HEK293T (cell line): ENCODE results near the gene PMF1.

Source experiments
- CTCF ChIA-PET: fragments of 350-600 bp; formaldehyde crosslinking; extraction: SDS; loops from one replicate; lab custom pipeline; 2021; ENCODE audit warnings: antibody characterized with exemption, inconsistent platforms; lab: Yijun Ruan, JAX
- POLR2A ChIA-PET: fragments of 350-600 bp; formaldehyde crosslinking; extraction: SDS; loops from one replicate; lab custom pipeline; 2020; ENCODE audit warnings: antibody characterized with exemption, inconsistent platforms; lab: Yijun Ruan, JAX
- DNase-seq: peaks from one replicate; pipeline ENCODE4 v3.0.0; 2012; ENCODE audit warnings: mixed read lengths; ENCODE audit errors: extremely low spot score
- ARNT ChIP-seq: fragments of 450-650 bp; IDR thresholded peaks from 2 replicates; pipeline ENCODE4 v1.6.1; 2017; ENCODE audit warnings: mild to moderate bottlenecking
- BHLHE40 ChIP-seq: fragments of 450-650 bp; IDR thresholded peaks from 2 replicates; pipeline ENCODE4 v1.6.1; 2016; ENCODE audit warnings: mild to moderate bottlenecking, moderate library complexity, borderline replicate concordance
- CTBP1 ChIP-seq: fragments of 450-650 bp; IDR thresholded peaks from 2 replicates; pipeline ENCODE4 v1.6.1; 2016; ENCODE audit warnings: borderline replicate concordance
- ELF4 ChIP-seq: fragments of 450-650 bp; IDR thresholded peaks from 2 replicates; pipeline ENCODE4 v1.6.1; 2017; ENCODE audit warnings: antibody characterized with exemption
- FOXA1 ChIP-seq: fragments of 450-650 bp; IDR thresholded peaks from 2 replicates; pipeline ENCODE4 v1.6.1; 2016; ENCODE audit warnings: mild to moderate bottlenecking
- FOXK2 ChIP-seq: fragments of 450-650 bp; IDR thresholded peaks from 2 replicates; pipeline ENCODE4 v1.6.1; 2016; ENCODE audit warnings: mild to moderate bottlenecking
- FOXM1 ChIP-seq: fragments of 450-650 bp; IDR thresholded peaks from 2 replicates; pipeline ENCODE4 v1.6.1; 2017; ENCODE audit warnings: mild to moderate bottlenecking, borderline replicate concordance
- HDGF ChIP-seq: fragments of 450-650 bp; IDR thresholded peaks from 2 replicates; pipeline ENCODE4 v1.6.1; 2017; ENCODE audit warnings: antibody characterized with exemption, borderline replicate concordance
- L3MBTL2 ChIP-seq: fragments of 450-650 bp; conservative IDR thresholded peaks from 2 replicates; pipeline ENCODE4 v1.6.1; 2016; ENCODE audit warnings: mild to moderate bottlenecking
- LEF1 ChIP-seq: fragments of 450-650 bp; IDR thresholded peaks from 2 replicates; pipeline ENCODE4 v1.6.1; 2017; ENCODE audit warnings: mild to moderate bottlenecking, borderline replicate concordance
- NFRKB ChIP-seq: fragments of 450-650 bp; IDR thresholded peaks from 2 replicates; pipeline ENCODE4 v1.6.1; 2016; ENCODE audit warnings: mild to moderate bottlenecking, moderate library complexity
- SP1 ChIP-seq: fragments of 450-650 bp; IDR thresholded peaks from 2 replicates; pipeline ENCODE4 v1.6.1; 2017
- SUZ12 ChIP-seq: fragments of 450-650 bp; IDR thresholded peaks from 2 replicates; pipeline ENCODE4 v1.6.1; 2016; ENCODE audit warnings: mild to moderate bottlenecking
- TARDBP ChIP-seq: fragments of 450-650 bp; IDR thresholded peaks from 2 replicates; pipeline ENCODE4 v1.6.1; 2016
- ZNF384 ChIP-seq: fragments of 450-650 bp; IDR thresholded peaks from 2 replicates; pipeline ENCODE4 v1.6.1; 2016
- TF ChIP-seq, protein P1 (sequence below): fragments of 450-650 bp; IDR thresholded peaks from 2 replicates; pipeline ENCODE4 v1.6.1; 2016

Gene PMF1

DNA sequence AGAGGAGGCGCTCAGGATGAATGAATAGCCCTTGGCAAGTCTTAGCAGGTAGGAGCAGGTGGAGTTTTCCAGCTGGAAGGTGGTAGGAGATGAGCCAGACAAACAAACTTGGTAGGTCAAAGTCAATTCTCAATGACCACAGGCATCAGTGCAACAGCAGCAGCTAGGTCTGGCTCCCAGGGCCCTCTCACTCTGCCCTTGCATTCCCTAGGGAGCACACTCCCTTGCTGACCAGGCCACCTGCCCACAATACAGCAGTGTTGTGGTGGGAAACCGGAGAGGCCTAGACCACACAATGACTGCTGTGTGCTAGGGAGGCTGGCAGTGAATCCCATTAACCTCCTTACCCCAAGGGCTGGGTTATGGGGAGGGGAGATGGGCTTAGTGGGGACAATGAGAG lies 48.1 kb downstream of the PMF1 start:
- ChIA-PET CTCF (no interaction called here), POLR2A (interaction anchor here (1.3 kb wide), 1 partner anchor 12 kb away, joined by 4 read pairs; no protein-coding TSS in a partner anchor)
- DNase-seq: no peak
- TF ChIP-seq ZNF384 (no peak), LEF1 (no peak), FOXK2 (no peak)

DNA sequence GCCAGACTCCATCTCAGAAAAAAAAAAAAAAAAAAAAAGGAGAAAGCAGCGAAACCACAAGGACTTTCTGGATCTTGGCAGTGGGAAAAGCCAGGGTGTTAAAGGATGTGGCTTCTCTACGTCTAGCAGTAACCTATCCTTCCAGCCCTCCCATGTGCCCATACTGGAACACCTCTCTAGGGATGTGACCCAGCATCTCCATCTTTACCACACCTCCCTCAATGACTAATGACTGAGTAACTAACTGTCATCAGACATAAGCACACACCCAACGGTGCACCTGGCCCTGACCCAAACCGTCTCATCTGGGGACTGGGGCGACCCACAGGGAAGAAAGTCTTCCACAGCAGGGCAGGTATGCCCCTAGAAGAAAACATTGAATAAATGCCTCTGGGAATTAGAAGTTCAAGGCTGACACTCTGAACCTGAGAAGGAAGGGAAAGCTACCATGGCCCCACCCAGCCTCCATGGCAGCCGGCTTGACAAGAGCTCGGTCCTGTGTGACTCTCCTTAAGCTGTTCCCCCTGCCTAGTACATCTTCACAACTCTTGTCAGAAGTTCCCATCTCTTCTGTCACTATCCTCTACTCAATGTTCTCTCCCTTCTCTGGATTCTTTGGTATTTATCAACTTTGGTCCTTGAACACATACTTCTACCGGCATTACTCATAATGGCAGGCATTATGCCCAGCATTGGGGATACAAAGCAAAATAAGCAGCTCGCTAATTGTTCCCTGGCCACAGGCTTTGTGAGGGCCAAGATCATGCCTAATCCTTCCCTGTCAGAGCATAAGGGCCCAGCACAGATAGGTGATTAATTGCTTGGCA lies 49.9 kb downstream of the PMF1 start:
- POLR2A ChIA-PET: interaction anchor here (0.8 to 1.2 kb wide), 2 partner anchors 19 to 50 kb away, joined by 3 to 4 read pairs; partner anchors contain the start of gene PMF1
- TF ChIP-seq NFRKB (no peak), LEF1 (no peak), BHLHE40 (no peak), L3MBTL2 (no peak), SUZ12 (no peak), FOXK2 (no peak), ARNT (no peak), TARDBP (no peak), ELF4 (no peak), CTBP1 (no peak)
- CTCF ChIA-PET: no interaction called here
- DNase-seq: no peak

DNA sequence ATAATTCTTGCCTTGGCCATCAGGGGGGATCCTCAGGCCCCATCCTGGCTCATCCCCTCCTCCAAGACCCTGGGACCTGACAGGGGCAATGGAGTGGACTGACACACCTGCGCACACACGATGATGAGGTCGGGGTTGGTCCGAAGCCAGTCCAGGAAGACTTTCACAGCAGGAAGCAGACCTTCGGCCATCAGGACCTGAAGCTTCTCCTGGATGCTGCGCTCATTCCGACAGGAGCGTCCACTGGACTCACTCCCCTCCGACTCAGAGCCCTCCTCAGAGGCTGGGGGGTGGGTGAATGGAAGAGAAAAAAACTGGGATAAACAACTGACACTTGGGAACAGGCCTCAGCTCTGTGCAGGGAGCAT lies 50.5 kb downstream of the PMF1 start:
- CTCF ChIA-PET: interaction anchor here (0.6 kb wide), 1 partner anchor 122 kb away, joined by 3 read pairs; no protein-coding TSS in a partner anchor
- POLR2A ChIA-PET: interaction anchor here (0.7 to 0.8 kb wide), 2 partner anchors 18 to 51 kb away, joined by 3 read pairs; partner anchors contain the start of gene PMF1
- no peak for DNase-seq
- no peak for TF ChIP-seq ZNF384
- TF ChIP-seq LEF1: no peak
- TF ChIP-seq SUZ12: no peak
- TF ChIP-seq NFRKB: no peak
- TF ChIP-seq ELF4: no peak
- TF ChIP-seq, protein P1, sequence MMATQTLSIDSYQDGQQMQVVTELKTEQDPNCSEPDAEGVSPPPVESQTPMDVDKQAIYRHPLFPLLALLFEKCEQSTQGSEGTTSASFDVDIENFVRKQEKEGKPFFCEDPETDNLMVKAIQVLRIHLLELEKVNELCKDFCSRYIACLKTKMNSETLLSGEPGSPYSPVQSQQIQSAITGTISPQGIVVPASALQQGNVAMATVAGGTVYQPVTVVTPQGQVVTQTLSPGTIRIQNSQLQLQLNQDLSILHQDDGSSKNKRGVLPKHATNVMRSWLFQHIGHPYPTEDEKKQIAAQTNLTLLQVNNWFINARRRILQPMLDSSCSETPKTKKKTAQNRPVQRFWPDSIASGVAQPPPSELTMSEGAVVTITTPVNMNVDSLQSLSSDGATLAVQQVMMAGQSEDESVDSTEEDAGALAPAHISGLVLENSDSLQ: no peak
- TF ChIP-seq HDGF: no peak
- no peak for TF ChIP-seq FOXK2
- TF ChIP-seq L3MBTL2: no peak
- no peak for TF ChIP-seq FOXA1
- TF ChIP-seq ARNT: no peak
- TF ChIP-seq BHLHE40: no peak
- no peak for TF ChIP-seq TARDBP
- TF ChIP-seq SP1: no peak
- no peak for TF ChIP-seq FOXM1
- no peak for TF ChIP-seq CTBP1

DNA sequence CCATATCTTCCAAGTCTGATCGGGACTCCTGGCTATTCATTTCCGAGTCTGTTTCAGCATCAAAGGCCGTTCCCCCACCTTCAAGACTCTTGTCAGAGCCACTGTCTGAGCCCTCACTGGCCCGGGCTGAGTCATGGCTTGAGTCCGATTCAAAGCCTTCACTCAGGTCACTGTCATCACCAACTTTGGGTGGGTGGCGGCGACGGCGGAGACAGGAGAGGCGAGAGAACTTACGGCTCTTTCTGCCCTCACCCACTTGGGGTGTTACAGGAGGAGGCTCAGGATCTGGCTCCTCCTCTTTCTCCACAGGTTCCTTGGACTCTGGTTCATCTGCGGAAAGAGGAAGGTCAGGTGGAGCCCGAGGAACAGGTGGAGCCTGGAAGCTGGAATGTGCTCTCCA lies 53.2 kb downstream of the PMF1 start:
- CTCF ChIA-PET: no interaction called here
- no peak for TF ChIP-seq FOXK2
- TF ChIP-seq LEF1: no peak
- no peak for TF ChIP-seq NFRKB
- TF ChIP-seq ARNT: no peak
- no peak for TF ChIP-seq FOXA1
- TF ChIP-seq ZNF384: no peak
- no peak for TF ChIP-seq FOXM1
- TF ChIP-seq TARDBP: no peak
- TF ChIP-seq L3MBTL2: no peak
- no peak for TF ChIP-seq HDGF
- no peak for TF ChIP-seq SUZ12
- TF ChIP-seq SP1: no peak
- no peak for TF ChIP-seq ELF4
- no peak for TF ChIP-seq BHLHE40
- no peak for TF ChIP-seq CTBP1
- TF ChIP-seq, protein P1: no peak
- DNase-seq: no peak
- POLR2A ChIA-PET: no interaction called here

DNA sequence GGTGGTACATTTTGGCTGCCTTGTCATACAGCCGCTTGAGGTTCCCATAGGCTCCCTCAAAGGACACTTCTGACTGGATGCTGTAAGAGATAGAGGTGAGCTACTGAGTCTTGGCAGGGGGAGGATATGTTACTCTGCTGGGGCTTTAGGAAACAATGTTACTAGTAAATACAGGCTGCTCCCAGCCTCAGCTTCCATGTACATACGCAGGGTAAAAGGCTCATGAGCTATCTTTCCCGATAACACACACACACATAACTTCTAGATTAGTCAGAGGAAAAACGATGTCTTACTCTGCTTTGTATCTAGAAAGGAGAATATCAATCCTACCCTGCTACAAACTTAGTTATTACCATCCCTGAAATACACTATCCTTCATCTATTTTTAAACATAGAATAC lies 55.5 kb downstream of the PMF1 start:
- ChIA-PET POLR2A (interaction anchor here (1.5 to 1.8 kb wide), 2 partner anchors 15 to 22 kb away, joined by 5 to 9 read pairs; partner anchors contain the start of gene SMG5), CTCF (no interaction called here)
- TF ChIP-seq FOXK2: no peak
- no peak for TF ChIP-seq BHLHE40
- TF ChIP-seq FOXM1: no peak
- no peak for TF ChIP-seq ZNF384
- no peak for TF ChIP-seq ELF4
- DNase-seq: no peak

DNA sequence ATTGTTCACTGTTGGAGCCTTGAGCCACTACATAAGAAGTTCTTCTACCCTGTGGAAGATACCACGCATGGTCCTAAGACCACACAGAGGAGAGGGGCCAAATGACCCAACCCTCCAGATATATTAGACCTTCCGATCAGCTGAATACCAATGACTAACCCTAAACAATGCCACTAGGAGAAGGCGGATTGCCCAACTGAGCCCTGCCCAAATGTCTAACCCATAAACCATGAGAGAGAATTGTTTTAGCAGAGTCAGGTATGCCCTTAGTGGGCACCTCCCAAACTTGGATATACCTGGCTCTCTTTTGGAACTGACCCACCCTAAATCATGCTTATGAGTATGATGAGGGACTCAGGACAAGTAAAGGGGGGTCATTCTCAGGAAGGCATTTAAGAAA lies 57.5 kb downstream of the PMF1 start:
- CTCF ChIA-PET: interaction anchor here (0.9 kb wide), 1 partner anchor 89 kb away, joined by 3 read pairs; no protein-coding TSS in a partner anchor
- POLR2A ChIA-PET: interaction anchor here (5.0 kb wide), 1 partner anchor 12 kb away, joined by 34 read pairs; the partner anchor contains the start of genes SMG5 and TMEM79
- DNase-seq: no peak
- no peak for TF ChIP-seq HDGF
- no peak for TF ChIP-seq SUZ12
- no peak for TF ChIP-seq TARDBP
- no peak for TF ChIP-seq FOXK2
- TF ChIP-seq FOXA1: no peak
- TF ChIP-seq LEF1: no peak
- no peak for TF ChIP-seq ELF4

DNA sequence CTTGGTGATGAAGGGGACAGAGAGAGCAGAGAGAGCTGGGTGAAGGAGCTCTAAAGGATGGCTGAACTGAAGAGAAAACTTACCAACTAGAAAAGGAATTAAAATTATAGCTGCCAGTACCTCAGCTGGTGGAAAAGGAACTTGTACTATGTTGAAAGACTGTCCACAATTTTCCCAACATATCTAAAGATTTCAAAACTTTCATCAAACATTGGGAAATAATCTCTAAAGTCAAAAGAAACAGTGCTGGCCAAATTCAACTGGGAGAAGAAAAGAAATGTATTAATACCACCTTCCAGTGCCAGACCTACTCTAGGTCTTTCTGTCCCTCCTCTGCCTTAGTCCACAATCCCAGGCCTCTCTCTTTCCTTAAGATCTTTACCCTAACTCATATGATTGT lies 63.7 kb downstream of the PMF1 start:
- ChIA-PET CTCF (no interaction called here), POLR2A (no interaction called here)
- TF ChIP-seq CTBP1: no peak
- TF ChIP-seq ARNT: no peak
- TF ChIP-seq FOXK2: no peak
- TF ChIP-seq BHLHE40: no peak
- TF ChIP-seq TARDBP: no peak
- TF ChIP-seq, protein P1: no peak
- TF ChIP-seq HDGF: no peak
- TF ChIP-seq NFRKB: no peak
- TF ChIP-seq ZNF384: no peak
- no peak for TF ChIP-seq LEF1
- no peak for TF ChIP-seq SUZ12
- TF ChIP-seq SP1: no peak
- no peak for DNase-seq
